GM23248 (cell line): Measurements from ENCODE around the gene SDK2.

Experiments used
- EZH2 ChIP-seq: fragments of 200-600 bp; sonication (generic); IDR thresholded peaks from 2 replicates; pipeline ENCODE4 v1.6.1; 2018; ENCODE audit warnings: antibody characterized with exemption, mild to moderate bottlenecking; ENCODE audit not compliant: insufficient read depth, poor library complexity, severe bottlenecking
- EZH2phosphoT487 ChIP-seq: fragments of 200-600 bp; sonication (generic); IDR thresholded peaks from 2 replicates; pipeline ENCODE4 v1.6.1; 2018; ENCODE audit warnings: antibody characterized with exemption, moderate library complexity, mild to moderate bottlenecking, low read depth; ENCODE audit not compliant: insufficient read depth

DNA sequence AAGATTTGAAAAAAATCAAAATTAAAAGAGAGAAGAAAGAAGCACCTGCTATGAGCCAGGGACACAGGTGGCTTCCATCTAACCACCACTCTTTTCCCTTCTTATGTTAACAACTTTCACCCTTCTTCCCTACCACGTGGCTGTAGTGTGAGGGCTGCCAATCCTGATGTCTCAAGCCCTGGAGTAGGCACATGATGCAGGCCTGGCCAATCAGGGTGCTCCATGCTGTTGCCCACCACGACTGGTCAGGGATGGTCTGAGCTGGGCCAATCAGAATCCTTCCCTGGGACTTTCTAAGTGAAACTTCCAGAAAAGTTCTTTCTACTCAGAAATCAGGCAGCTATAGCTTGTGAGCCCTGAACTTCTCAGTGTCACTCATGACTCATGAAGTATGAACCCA is 140.7 kb downstream of the SDK2 start:
- TF ChIP-seq EZH2phosphoT487 (no peak), EZH2 (no peak)
